GM12875 (cell line): ENCODE measurements around the gene TNFSF4.
"Not testable (repeated sequence)": the region's sequence is repeated elsewhere in the genome, so short reads cannot be mapped to it uniquely, and the experiment has no call there.

Source experiments
- H3K4me3 ChIP-seq: one replicate; pipeline ENCODE4 v1.5.1; 2011; ENCODE audit warnings: low read depth, low read length, control low read depth
- CTCF ChIP-seq: IDR thresholded peaks from 2 replicates; pipeline ENCODE4 v1.5.1; 2011; ENCODE audit warnings: low read depth, mild to moderate bottlenecking, control low read depth, inconsistent platforms, low read length, moderate library complexity, borderline replicate concordance; ENCODE audit not compliant: insufficient read depth

TNFSF4 gene

GRCh38 chr1:173241528-173242347 is 34.6 kb upstream of the TNFSF4 start:
- TF ChIP-seq CTCF: no peak
- H3K4me3 ChIP-seq: no peak overlapping the region

GRCh38 chr1:173240609-173241008 is 33.5 kb upstream of the TNFSF4 start:
- TF ChIP-seq CTCF: no peak
- H3K4me3 ChIP-seq: no peak overlapping the region

- no peak overlapping the region for H3K4me3 ChIP-seq
- TF ChIP-seq CTCF: no peak
Observed at GRCh38 chr1:173239058-173239457, 31.9 kb upstream of the TNFSF4 start.

- no peak for TF ChIP-seq CTCF
- H3K4me3 ChIP-seq: no peak overlapping the region
Observed at GRCh38 chr1:173234899-173235298, 27.8 kb upstream of the TNFSF4 start.

GRCh38 chr1:173234434-173234833 is 27.3 kb upstream of the TNFSF4 start:
- H3K4me3 ChIP-seq: not testable (repeated sequence)

- not testable (repeated sequence) for H3K4me3 ChIP-seq
Observed at GRCh38 chr1:173229031-173229430, 21.9 kb upstream of the TNFSF4 start.

- no peak for TF ChIP-seq CTCF
- H3K4me3 ChIP-seq: no peak overlapping the region
Observed at GRCh38 chr1:173224949-173225348, 17.8 kb upstream of the TNFSF4 start.

GRCh38 chr1:173224280-173224892 is 17.3 kb upstream of the TNFSF4 start:
- no peak for TF ChIP-seq CTCF
- no peak overlapping the region for H3K4me3 ChIP-seq
